ENCODE data around the gene BPIFA3.

Gene BPIFA3

DNA sequence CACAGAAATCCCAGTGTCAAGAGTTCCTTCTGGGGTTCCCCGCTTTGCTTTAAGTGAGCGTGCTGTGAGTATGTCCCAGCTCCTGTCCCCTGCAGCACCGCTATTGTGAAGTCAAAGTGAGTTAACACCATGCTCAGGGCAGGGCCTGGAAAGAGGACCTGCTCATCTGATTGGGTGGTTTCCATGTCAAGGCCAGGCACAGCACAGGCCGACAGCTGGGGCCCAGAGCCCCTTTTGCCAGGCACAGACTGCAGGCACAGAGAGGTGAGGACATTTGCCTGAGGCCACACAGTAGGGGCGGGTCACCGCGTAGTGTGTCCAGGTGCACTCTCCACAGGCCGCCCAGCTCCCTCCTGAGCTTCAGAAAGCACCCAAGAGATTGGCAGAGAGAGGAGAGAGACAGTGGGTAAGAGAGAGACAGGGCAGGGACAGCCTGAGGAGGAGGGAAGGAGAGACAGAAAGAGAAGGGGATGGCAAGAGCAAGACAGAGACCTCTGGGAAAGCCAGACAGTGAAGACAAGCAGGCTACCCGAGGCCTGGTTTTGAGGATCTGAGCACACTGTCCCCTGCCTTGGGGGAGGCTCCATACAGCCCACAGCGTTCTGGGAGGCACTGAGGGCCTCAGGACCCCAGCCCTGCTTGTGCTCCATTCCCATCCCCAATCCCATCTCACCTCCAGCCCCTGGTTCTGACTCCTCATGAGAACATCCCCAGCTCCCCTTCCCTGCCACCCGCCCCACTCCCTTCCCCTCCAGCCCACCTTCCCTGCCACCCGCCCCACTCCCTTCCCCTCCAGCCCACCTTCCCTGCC, 59.4 kb downstream of the BPIFA3 start:
- TF ChIP-seq ZNF384 (IDR thresholded peaks at IDR 0.05) (no peak), ARNT (IDR thresholded peaks at IDR 0.05) (no peak), TARDBP (IDR thresholded peaks at IDR 0.05) (no peak), ELF4 (IDR thresholded peaks at IDR 0.05) (no peak), NFRKB (IDR thresholded peaks at IDR 0.05) (no peak), FOXM1 (IDR thresholded peaks at IDR 0.05; ENCODE audit: borderline replicate concordance) (no peak), SP1 (IDR thresholded peaks at IDR 0.05) (no peak), L3MBTL2 (conservative IDR thresholded peaks at IDR 0.05) (no peak), BHLHE40 (IDR thresholded peaks at IDR 0.05; ENCODE audit: borderline replicate concordance) (no peak), FOXK2 (IDR thresholded peaks at IDR 0.05) (no peak), SUZ12 (IDR thresholded peaks at IDR 0.05) (no peak), FOXA1 (IDR thresholded peaks at IDR 0.05) (no peak)
- TF ChIP-seq, protein P1, sequence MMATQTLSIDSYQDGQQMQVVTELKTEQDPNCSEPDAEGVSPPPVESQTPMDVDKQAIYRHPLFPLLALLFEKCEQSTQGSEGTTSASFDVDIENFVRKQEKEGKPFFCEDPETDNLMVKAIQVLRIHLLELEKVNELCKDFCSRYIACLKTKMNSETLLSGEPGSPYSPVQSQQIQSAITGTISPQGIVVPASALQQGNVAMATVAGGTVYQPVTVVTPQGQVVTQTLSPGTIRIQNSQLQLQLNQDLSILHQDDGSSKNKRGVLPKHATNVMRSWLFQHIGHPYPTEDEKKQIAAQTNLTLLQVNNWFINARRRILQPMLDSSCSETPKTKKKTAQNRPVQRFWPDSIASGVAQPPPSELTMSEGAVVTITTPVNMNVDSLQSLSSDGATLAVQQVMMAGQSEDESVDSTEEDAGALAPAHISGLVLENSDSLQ (IDR thresholded peaks at IDR 0.05): no peak
- POLR2A ChIA-PET: no interaction called here
- DNase-seq (ENCODE audit: extremely low spot score): no peak
- CTCF ChIA-PET: no interaction called here

Measured in HEK293T (cell line).